ENCODE results near the gene USP32. TPM values are rescaled to one million over a fixed set of nuclear protein-coding genes. Genes with fewer than 3 reads are reported as not detected.
"Not testable (repeated sequence)": the region's sequence is repeated elsewhere in the genome, so short reads cannot be mapped to it uniquely, and the experiment has no call there.

USP32 gene
- total RNA-seq, 1 experiment from 2014 or later, result 103 TPM

DNA sequence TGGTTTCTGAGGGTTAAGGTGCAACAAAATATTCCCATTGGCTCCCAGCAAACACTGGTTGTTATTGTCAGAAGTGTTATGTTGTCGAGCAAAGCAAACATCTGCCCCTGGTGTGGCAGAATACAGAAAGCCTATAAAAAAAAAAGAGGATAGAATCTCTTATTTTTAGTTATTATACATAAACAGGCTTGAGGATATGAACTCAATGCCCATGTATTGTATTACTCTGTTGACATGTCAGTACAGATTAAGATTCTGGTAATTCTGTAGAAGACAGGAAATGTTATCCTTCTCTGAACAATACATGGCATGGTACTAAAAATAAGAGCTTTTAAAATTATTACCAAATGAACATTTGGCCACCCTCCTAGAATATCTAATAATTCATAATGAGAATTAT, 168.5 kb downstream of the USP32 start:
- Mint-ChIP-seq H3K4me1 (no peaks in the 10 kb centered on the region), H3K9me3 (no peaks in the 10 kb centered on the region), H3K27ac (no peak overlapping the region), H3K27me3 (ENCODE audit: low read depth) (no peaks in the 10 kb centered on the region), H3K36me3 (peaks cover 42% of the 10 kb centered on the region), H3K4me3 (no peak overlapping the region)
- ChIA-PET POLR2A (no interaction called here), CTCF (no interaction called here)
- TF ChIP-seq, protein P1, sequence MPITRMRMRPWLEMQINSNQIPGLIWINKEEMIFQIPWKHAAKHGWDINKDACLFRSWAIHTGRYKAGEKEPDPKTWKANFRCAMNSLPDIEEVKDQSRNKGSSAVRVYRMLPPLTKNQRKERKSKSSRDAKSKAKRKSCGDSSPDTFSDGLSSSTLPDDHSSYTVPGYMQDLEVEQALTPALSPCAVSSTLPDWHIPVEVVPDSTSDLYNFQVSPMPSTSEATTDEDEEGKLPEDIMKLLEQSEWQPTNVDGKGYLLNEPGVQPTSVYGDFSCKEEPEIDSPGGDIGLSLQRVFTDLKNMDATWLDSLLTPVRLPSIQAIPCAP (CRISPR knock-in tag; IDR thresholded peaks at IDR 0.05), result no peak
- TF ChIP-seq, protein P2, sequence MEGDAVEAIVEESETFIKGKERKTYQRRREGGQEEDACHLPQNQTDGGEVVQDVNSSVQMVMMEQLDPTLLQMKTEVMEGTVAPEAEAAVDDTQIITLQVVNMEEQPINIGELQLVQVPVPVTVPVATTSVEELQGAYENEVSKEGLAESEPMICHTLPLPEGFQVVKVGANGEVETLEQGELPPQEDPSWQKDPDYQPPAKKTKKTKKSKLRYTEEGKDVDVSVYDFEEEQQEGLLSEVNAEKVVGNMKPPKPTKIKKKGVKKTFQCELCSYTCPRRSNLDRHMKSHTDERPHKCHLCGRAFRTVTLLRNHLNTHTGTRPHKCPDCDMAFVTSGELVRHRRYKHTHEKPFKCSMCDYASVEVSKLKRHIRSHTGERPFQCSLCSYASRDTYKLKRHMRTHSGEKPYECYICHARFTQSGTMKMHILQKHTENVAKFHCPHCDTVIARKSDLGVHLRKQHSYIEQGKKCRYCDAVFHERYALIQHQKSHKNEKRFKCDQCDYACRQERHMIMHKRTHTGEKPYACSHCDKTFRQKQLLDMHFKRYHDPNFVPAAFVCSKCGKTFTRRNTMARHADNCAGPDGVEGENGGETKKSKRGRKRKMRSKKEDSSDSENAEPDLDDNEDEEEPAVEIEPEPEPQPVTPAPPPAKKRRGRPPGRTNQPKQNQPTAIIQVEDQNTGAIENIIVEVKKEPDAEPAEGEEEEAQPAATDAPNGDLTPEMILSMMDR (IDR thresholded peaks at IDR 0.05), result no peak
- no peak for TF ChIP-seq GTF2I (CRISPR knock-in tag; conservative IDR thresholded peaks at IDR 0.05)
- TF ChIP-seq ESRRA (CRISPR knock-in tag; IDR thresholded peaks at IDR 0.05; ENCODE audit: borderline replicate concordance), result no peak
- TF ChIP-seq, protein P3, sequence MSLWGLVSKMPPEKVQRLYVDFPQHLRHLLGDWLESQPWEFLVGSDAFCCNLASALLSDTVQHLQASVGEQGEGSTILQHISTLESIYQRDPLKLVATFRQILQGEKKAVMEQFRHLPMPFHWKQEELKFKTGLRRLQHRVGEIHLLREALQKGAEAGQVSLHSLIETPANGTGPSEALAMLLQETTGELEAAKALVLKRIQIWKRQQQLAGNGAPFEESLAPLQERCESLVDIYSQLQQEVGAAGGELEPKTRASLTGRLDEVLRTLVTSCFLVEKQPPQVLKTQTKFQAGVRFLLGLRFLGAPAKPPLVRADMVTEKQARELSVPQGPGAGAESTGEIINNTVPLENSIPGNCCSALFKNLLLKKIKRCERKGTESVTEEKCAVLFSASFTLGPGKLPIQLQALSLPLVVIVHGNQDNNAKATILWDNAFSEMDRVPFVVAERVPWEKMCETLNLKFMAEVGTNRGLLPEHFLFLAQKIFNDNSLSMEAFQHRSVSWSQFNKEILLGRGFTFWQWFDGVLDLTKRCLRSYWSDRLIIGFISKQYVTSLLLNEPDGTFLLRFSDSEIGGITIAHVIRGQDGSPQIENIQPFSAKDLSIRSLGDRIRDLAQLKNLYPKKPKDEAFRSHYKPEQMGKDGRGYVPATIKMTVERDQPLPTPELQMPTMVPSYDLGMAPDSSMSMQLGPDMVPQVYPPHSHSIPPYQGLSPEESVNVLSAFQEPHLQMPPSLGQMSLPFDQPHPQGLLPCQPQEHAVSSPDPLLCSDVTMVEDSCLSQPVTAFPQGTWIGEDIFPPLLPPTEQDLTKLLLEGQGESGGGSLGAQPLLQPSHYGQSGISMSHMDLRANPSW (CRISPR knock-in tag; conservative IDR thresholded peaks at IDR 0.05; ENCODE audit: low read depth), result no peak
- no peak for TF ChIP-seq ETV6 (CRISPR knock-in tag; IDR thresholded peaks at IDR 0.05)
- TF ChIP-seq EMX1 (CRISPR knock-in tag; IDR thresholded peaks at IDR 0.05), result no peak
- TF ChIP-seq, protein P4, sequence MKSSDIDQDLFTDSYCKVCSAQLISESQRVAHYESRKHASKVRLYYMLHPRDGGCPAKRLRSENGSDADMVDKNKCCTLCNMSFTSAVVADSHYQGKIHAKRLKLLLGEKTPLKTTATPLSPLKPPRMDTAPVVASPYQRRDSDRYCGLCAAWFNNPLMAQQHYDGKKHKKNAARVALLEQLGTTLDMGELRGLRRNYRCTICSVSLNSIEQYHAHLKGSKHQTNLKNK (CRISPR knock-in tag; IDR thresholded peaks at IDR 0.05), result no peak
- no peak for TF ChIP-seq ZBTB21 (CRISPR knock-in tag; IDR thresholded peaks at IDR 0.05; ENCODE audit: borderline replicate concordance)
- ATAC-seq (no peak), DNase-seq (ENCODE audit: low spot score) (no peak)

DNA sequence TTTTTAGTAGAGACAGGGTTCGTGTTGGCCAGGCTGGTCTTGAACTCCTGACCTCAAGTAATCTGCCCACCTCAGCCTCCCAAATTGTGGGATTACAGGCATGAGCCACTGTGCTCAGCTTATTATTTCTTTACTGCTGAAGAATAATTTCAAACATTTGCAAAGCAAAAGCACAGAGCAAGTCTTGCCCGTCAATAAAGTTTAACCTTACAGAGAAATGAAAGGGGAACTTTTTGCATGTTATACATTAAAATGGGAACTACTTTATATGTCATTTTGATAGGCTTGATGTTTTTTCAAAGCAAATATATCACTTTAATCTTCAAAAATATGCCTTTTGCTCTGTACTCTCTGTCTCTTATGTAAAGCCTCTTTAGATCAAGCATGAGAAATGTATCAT, 173.2 kb downstream of the USP32 start:
- peaks cover 24% of the 10 kb centered on the region for H3K36me3 Mint-ChIP-seq
- H3K9me3 Mint-ChIP-seq; H3K27me3 Mint-ChIP-seq (ENCODE audit: low read depth); H3K27ac Mint-ChIP-seq; DNase-seq (ENCODE audit: low spot score); POLR2A ChIA-PET; ATAC-seq; H3K4me1 Mint-ChIP-seq; H3K4me3 Mint-ChIP-seq: not testable (repeated sequence)
- CTCF ChIA-PET, result interaction anchor here (0.6 kb wide), 1 partner anchor 207 kb away, joined by 4 read pairs; no protein-coding TSS in a partner anchor

DNA sequence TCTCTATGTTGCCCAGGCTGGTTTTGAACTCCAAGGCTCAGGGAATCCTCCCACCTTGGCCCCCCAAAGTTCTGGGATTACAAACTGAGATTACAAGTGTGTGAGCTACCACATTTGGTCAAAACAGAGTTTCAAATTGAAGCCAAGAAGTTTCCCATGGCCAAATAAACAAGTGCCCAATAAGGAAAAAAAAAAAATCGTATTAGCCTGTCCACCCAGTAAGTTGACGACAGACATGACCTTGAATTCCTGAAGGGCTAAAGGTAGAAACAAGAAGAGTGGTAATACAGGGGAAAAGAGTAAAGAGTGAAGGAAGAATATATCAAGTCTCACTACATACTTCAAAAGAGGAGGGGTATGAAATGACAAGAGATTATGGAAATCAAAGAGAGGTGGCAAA, 176.0 kb downstream of the USP32 start:
- H3K4me3 Mint-ChIP-seq; ATAC-seq; H3K9me3 Mint-ChIP-seq; H3K4me1 Mint-ChIP-seq; DNase-seq (ENCODE audit: low spot score); CTCF ChIA-PET; H3K27me3 Mint-ChIP-seq (ENCODE audit: low read depth); H3K27ac Mint-ChIP-seq; POLR2A ChIA-PET: not testable (repeated sequence)
- H3K36me3 Mint-ChIP-seq, result peaks cover 11% of the 10 kb centered on the region

DNA sequence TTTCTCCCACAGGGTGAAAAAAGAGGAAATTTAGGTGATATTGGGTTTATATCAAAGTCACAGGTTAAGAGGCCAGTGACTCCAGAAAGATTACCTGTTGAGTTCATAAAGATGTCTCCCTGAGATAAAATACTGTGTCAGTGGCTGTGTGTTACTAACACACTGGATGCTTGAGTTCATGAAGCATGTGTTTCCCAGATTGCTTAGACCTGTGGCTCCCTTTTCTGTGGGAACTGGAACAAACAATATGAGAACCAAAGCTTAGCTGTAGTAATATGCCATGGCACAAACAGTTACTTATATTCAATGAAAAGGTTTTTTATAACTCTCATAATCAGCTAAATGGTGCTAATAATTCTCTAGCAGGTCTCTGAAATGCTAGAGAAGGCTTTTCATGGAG, 180.7 kb downstream of the USP32 start:
- H3K4me1 Mint-ChIP-seq, POLR2A ChIA-PET: not testable (repeated sequence)

DNA sequence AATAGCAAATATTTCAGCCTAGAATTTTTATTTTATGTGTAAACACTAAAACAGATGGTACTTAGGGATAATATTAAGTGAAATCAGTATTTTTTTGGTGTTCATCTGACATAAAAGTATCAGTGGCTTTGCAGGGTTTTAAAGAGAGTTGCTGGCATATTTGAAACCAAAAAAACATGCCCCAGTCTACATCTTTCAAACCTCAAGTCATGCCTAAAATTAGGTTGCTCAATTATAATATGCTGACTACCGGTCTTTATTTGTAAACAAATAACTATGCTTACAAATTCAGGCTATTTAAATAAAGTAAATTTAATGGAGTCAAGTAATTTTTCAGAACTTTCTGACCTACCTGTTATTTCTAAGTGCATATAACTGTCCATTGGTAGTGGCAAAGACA, 183.6 kb downstream of the USP32 start:
- H3K4me3 Mint-ChIP-seq; H3K27me3 Mint-ChIP-seq (ENCODE audit: low read depth); CTCF ChIA-PET; H3K9me3 Mint-ChIP-seq; ATAC-seq; H3K4me1 Mint-ChIP-seq; POLR2A ChIA-PET; H3K27ac Mint-ChIP-seq; DNase-seq (ENCODE audit: low spot score): not testable (repeated sequence)
- H3K36me3 Mint-ChIP-seq, result peaks cover 18% of the 10 kb centered on the region

More for the DNA sequence above, 180.7 kb downstream of the USP32 start:
- H3K27ac Mint-ChIP-seq; H3K4me3 Mint-ChIP-seq; H3K9me3 Mint-ChIP-seq; H3K27me3 Mint-ChIP-seq (ENCODE audit: low read depth); ATAC-seq; CTCF ChIA-PET; DNase-seq (ENCODE audit: low spot score): not testable (repeated sequence)
- H3K36me3 Mint-ChIP-seq, result peaks cover 13% of the 10 kb centered on the region

DNA sequence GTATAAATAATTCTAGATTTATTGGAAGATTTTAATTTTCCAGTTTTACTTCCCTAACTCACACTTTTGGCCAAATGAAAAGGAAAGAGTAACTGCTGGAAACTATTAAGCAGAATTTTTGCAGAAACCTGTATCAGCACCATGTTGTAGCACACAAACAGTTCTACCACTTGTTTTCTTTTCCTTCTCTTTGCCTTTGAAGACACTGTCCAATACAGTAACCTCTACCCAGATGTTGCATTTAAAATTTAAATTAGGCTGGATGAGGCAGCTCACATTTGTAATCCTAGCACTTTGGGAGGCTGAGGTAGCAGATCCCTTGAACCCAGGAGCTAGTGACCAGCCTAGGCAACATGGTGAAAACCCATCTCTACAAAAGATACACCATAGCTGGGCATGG, 186.2 kb downstream of the USP32 start:
- H3K9me3 Mint-ChIP-seq; H3K4me1 Mint-ChIP-seq; H3K27ac Mint-ChIP-seq; CTCF ChIA-PET; H3K27me3 Mint-ChIP-seq (ENCODE audit: low read depth); ATAC-seq; POLR2A ChIA-PET; H3K4me3 Mint-ChIP-seq; DNase-seq (ENCODE audit: low spot score): not testable (repeated sequence)
- peaks cover 23% of the 10 kb centered on the region for H3K36me3 Mint-ChIP-seq

DNA sequence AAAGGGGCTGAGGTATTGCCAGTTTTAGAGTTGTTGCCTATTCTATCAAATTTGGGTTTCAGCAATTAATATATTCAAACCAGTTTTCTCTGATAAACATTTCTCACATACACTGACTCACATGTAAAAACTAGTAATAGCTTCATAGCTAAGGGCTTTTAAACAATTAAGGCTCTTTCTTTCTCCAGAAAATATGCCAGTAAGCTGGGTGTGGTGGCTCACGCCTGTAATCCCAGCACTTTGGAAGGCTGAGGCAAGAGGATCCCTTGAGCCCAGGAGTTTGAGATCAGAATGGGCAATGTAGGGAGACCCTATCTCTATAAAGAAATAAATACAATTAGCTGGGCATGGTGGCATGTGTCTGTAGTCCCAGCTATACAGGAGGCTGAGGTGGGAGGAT, 193.3 kb downstream of the USP32 start:
- CTCF ChIA-PET; H3K9me3 Mint-ChIP-seq; H3K27me3 Mint-ChIP-seq (ENCODE audit: low read depth); H3K4me3 Mint-ChIP-seq; DNase-seq (ENCODE audit: low spot score); ATAC-seq; H3K4me1 Mint-ChIP-seq; POLR2A ChIA-PET; H3K27ac Mint-ChIP-seq: not testable (repeated sequence)
- peaks cover 48% of the 10 kb centered on the region for H3K36me3 Mint-ChIP-seq

DNA sequence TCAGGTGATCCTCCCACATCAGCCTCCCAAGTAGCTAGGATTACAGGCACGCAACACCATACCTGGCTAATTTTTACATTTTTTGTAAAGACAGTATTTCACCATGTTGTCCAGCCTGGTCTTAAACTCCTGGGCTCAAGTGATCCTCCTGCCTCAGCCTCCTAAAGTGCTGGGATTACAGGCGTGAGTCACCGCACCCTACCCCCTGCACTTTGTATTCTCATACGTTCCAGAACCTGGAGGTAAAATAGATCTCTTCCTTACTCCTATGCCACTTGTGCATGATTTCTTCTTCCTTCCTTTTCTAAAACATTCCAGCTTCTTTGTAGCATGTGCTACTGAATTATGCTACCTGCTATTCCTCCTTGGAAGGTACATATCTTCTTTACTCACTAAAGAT, 197.8 kb downstream of the USP32 start:
- H3K27me3 Mint-ChIP-seq (ENCODE audit: low read depth); H3K27ac Mint-ChIP-seq; H3K9me3 Mint-ChIP-seq; ATAC-seq; H3K4me3 Mint-ChIP-seq; DNase-seq (ENCODE audit: low spot score); POLR2A ChIA-PET; CTCF ChIA-PET; H3K4me1 Mint-ChIP-seq: not testable (repeated sequence)
- peaks cover 75% of the 10 kb centered on the region for H3K36me3 Mint-ChIP-seq

All from WTC11 (cell line).